IMR-90 (cell line): ENCODE results near the gene CD7. TPM values are rescaled to one million over a fixed set of nuclear protein-coding genes. Genes with fewer than 3 reads are reported as not detected.

Experiments used
- ATAC-seq: fragments of 200-7000 bp; cut with Tn5 transposase; 2 replicates; pipeline ENCODE4 v1.9.1; 2020; ENCODE audit warnings: low read depth, mild to moderate bottlenecking, moderate library complexity
- BruUV-seq: library from RNA; stranded (reverse); fragments of 400-500 nt; replicated peaks from 2 replicates; lab custom pipeline; 2021; lab: Mats Ljungman, UMichigan
- CTCF ChIA-PET: fragments of 300-600 bp; formaldehyde crosslinking; extraction: SDS; loops from one replicate; lab custom pipeline; 2021; ENCODE audit warnings: antibody characterized with exemption; lab: Yijun Ruan, JAX
- POLR2A ChIA-PET: fragments of 300-600 bp; sonication (Branson Sonifier 250); formaldehyde crosslinking; loops from one replicate; lab custom pipeline; 2022; ENCODE audit warnings: antibody characterized with exemption; ENCODE audit not compliant: unreplicated experiment; lab: Charles Lee
- DNase-seq: peaks from one replicate; pipeline ENCODE4 v3.0.0; 2013
- H2AFZ ChIP-seq: replicated peaks from 2 replicates; pipeline ENCODE3; 2013; ENCODE audit warnings: low read length, mild to moderate bottlenecking; ENCODE audit not compliant: poor library complexity
- H2AK5ac ChIP-seq: 2 replicates; pipeline ENCODE4 v1.6.1; 2013; ENCODE audit warnings: low read depth, low read length, inconsistent platforms
- H2AK9ac ChIP-seq: replicated peaks from 2 replicates; pipeline ENCODE3; 2013; ENCODE audit warnings: mild to moderate bottlenecking, low read depth, low read length, moderate library complexity; ENCODE audit not compliant: poor library complexity
- H2BK120ac ChIP-seq: 2 replicates; pipeline ENCODE4 v1.6.1; 2013; ENCODE audit warnings: low read depth, low read length, inconsistent platforms
- H2BK15ac ChIP-seq: 3 replicates; pipeline ENCODE4 v1.6.1; 2013; ENCODE audit warnings: low read depth, low read length, inconsistent platforms
- H2BK20ac ChIP-seq: 2 replicates; pipeline ENCODE4 v1.6.1; 2013; ENCODE audit warnings: low read depth, mild to moderate bottlenecking, inconsistent platforms, low read length, moderate library complexity
- H2BK5ac ChIP-seq: 2 replicates; pipeline ENCODE4 v1.6.1; 2013; ENCODE audit warnings: mild to moderate bottlenecking, low read depth, low read length, inconsistent platforms; ENCODE audit not compliant: poor library complexity, severe bottlenecking
- H3K14ac ChIP-seq: replicated peaks from 2 replicates; pipeline ENCODE4 v1.6.1; 2013; ENCODE audit warnings: low read depth, low read length, inconsistent platforms
- H3K18ac ChIP-seq: 2 replicates; pipeline ENCODE4 v1.6.1; 2013; ENCODE audit warnings: low read depth, low read length, control low read depth
- H3K23ac ChIP-seq: 2 replicates; pipeline ENCODE4 v1.6.1; 2013; ENCODE audit warnings: low read depth, low read length, inconsistent platforms
- H3K27ac ChIP-seq: 2 replicates; pipeline ENCODE4 v1.5.1; 2013; ENCODE audit warnings: mild to moderate bottlenecking, control low read depth, low read length; ENCODE audit not compliant: insufficient read depth
- H3K27me3 ChIP-seq: 2 replicates; pipeline ENCODE4 v1.6.1; 2013; ENCODE audit warnings: low read length; ENCODE audit not compliant: control insufficient read depth, insufficient read depth
- H3K36me3 ChIP-seq: 2 replicates; pipeline ENCODE4 v1.6.1; 2013; ENCODE audit warnings: low read length, mixed read lengths; ENCODE audit not compliant: control insufficient read depth, insufficient read depth
- H3K4ac ChIP-seq: 2 replicates; pipeline ENCODE4 v1.6.1; 2013; ENCODE audit warnings: low read depth, low read length, inconsistent platforms
- H3K4me1 ChIP-seq: 2 replicates; pipeline ENCODE4 v1.6.1; 2013; ENCODE audit warnings: low read length, mixed read lengths; ENCODE audit not compliant: control insufficient read depth, insufficient read depth
- H3K4me2 ChIP-seq: 2 replicates; pipeline ENCODE4 v1.6.1; 2013; ENCODE audit warnings: low read depth, mild to moderate bottlenecking, control low read depth, low read length, moderate library complexity
- H3K4me3 ChIP-seq: 2 replicates; pipeline ENCODE4 v1.5.1; 2013; ENCODE audit warnings: low read depth, mild to moderate bottlenecking, control low read depth, low read length, moderate library complexity; ENCODE audit not compliant: insufficient read depth
- H3K56ac ChIP-seq: 2 replicates; pipeline ENCODE4 v1.6.1; 2013; ENCODE audit warnings: low read length, inconsistent platforms; ENCODE audit not compliant: insufficient read depth; ENCODE audit errors: extremely low read depth
- H3K79me1 ChIP-seq, 2 experiments: 2 replicates each; pipeline ENCODE4 v1.6.1; 2013; ENCODE audit warnings: low read length in 2 of 2, inconsistent platforms in 1 of 2, low read depth in 1 of 2
- H3K9ac ChIP-seq: 2 replicates; pipeline ENCODE4 v1.6.1; 2013; ENCODE audit warnings: low read depth, low read length, control low read depth
- H3K9me1 ChIP-seq: 2 replicates; pipeline ENCODE4 v1.6.1; 2013; ENCODE audit warnings: low read length, inconsistent platforms; ENCODE audit not compliant: insufficient read depth
- H3K9me3 ChIP-seq: 2 replicates; pipeline ENCODE4 v1.6.1; 2013; ENCODE audit warnings: low read length; ENCODE audit not compliant: control insufficient read depth, insufficient read depth
- H4K20me1 ChIP-seq: 2 replicates; pipeline ENCODE4 v1.6.1; 2013; ENCODE audit warnings: low read length, inconsistent platforms; ENCODE audit not compliant: insufficient read depth
- H4K5ac ChIP-seq: 2 replicates; pipeline ENCODE4 v1.6.1; 2013; ENCODE audit warnings: mild to moderate bottlenecking, low read depth, low read length, control low read depth
- H4K8ac ChIP-seq, 2 experiments: 2 replicates each; pipeline ENCODE4 v1.6.1; 2013; ENCODE audit warnings: low read depth in 2 of 2, low read length in 2 of 2, control low read depth in 1 of 2, inconsistent platforms in 1 of 2
- H4K91ac ChIP-seq: 2 replicates; pipeline ENCODE4 v1.6.1; 2013; ENCODE audit warnings: low read depth, low read length, inconsistent platforms; ENCODE audit not compliant: insufficient read depth
- BHLHE40 ChIP-seq: fragments of 150-350 bp; IDR thresholded peaks from 2 replicates; pipeline ENCODE4 v1.6.1; 2016; ENCODE audit warnings: mild to moderate bottlenecking, low read depth, low read length
- CEBPB ChIP-seq: IDR thresholded peaks from 2 replicates; pipeline ENCODE4 v1.6.1; 2012; ENCODE audit warnings: low read depth, low read length, improper control_type of control experiment
- CHD1 ChIP-seq: IDR thresholded peaks from 2 replicates; pipeline ENCODE4 v1.6.1; 2012; ENCODE audit warnings: low read depth, low read length, improper control_type of control experiment
- CTCF ChIP-seq: conservative IDR thresholded peaks from 2 replicates; pipeline ENCODE4 v1.5.1; 2012; ENCODE audit warnings: mild to moderate bottlenecking, low read depth, low read length, improper control_type of control experiment
- ELK1 ChIP-seq: fragments of 150-350 bp; IDR thresholded peaks from 2 replicates; pipeline ENCODE4 v1.6.1; 2016; ENCODE audit warnings: low read depth, mild to moderate bottlenecking, low read length, moderate library complexity, borderline replicate concordance
- MAFK ChIP-seq: IDR thresholded peaks from 2 replicates; pipeline ENCODE4 v1.6.1; 2012; ENCODE audit warnings: low read depth, low read length, improper control_type of control experiment
- MXI1 ChIP-seq: IDR thresholded peaks from 2 replicates; pipeline ENCODE4 v1.6.1; 2012; ENCODE audit warnings: low read depth, mild to moderate bottlenecking, low read length, moderate library complexity, borderline replicate concordance
- POLR2A ChIP-seq: IDR thresholded peaks from 2 replicates; pipeline ENCODE4 v1.6.1; 2012; ENCODE audit warnings: mild to moderate bottlenecking, low read depth, low read length
- RAD21 ChIP-seq: IDR thresholded peaks from 2 replicates; pipeline ENCODE4 v1.6.1; 2012; ENCODE audit warnings: low read length, improper control_type of control experiment
- RCOR1 ChIP-seq: IDR thresholded peaks from 2 replicates; pipeline ENCODE4 v1.6.1; 2012; ENCODE audit warnings: mild to moderate bottlenecking, low read length, improper control_type of control experiment; ENCODE audit not compliant: insufficient replicate concordance
- RFX5 ChIP-seq: IDR thresholded peaks from 2 replicates; pipeline ENCODE4 v1.8.0; 2012; ENCODE audit warnings: low read depth, mild to moderate bottlenecking, low read length, moderate library complexity
- SMC3 ChIP-seq: fragments of 150-350 bp; IDR thresholded peaks from 2 replicates; pipeline ENCODE4 v1.6.1; 2016; ENCODE audit warnings: low read depth, mild to moderate bottlenecking, antibody characterized with exemption, low read length, moderate library complexity
- USF2 ChIP-seq: fragments of 150-350 bp; IDR thresholded peaks from 2 replicates; pipeline ENCODE4 v1.6.1; 2017; ENCODE audit warnings: mild to moderate bottlenecking, antibody characterized with exemption, low read length, low read depth
- WGBS, 2 experiments: methylation state at CpG; one replicate each; pipeline versions ENCODE4 v1.1.5 to v1.1.7; 2013; ENCODE audit warnings: missing lambda C conversion rate in 2 of 2; ENCODE audit not compliant: insufficient read length in 1 of 2; ENCODE audit errors: extremely low coverage in 2 of 2; 5-methylcytosine and 5-hydroxymethylcytosine counted together
- dilution Hi-C: fragments of 300-500 bp; cut with HindIII; formaldehyde crosslinking; loops from one replicate; pipeline ENCODE4 v1.14.3; 2018; ENCODE audit warnings: low sequenced_read_pairs; ENCODE audit not compliant: unreplicated experiment
- in situ Hi-C: fragments of 300-500 bp; cut with MboI; formaldehyde crosslinking; loops from 3 replicates; pipeline ENCODE4 v1.14.3; 2019; ENCODE audit warnings: low sequenced_read_pairs, inconsistent platforms, mixed read lengths
- intact Hi-C: fragments of 100-400 bp; cut with micrococcal nuclease; formaldehyde crosslinking; loops from 2 replicates; pipeline ENCODE4 v1.10.0; 2022
- polyA plus RNA-seq, 3 experiments: library from polyadenylated mRNA; depleted of rRNA; stranded (reverse); fragments of >200 nt; gene quantifications; 2 replicates each; pipeline ENCODE4 v1.2.3, GENCODE V29; 2012; ENCODE audit warnings: low replicate concordance in 1 of 3
- total RNA-seq: library from RNA; depleted of rRNA; stranded (reverse); fragments of >200 nt; gene quantifications from 2 replicates; pipeline ENCODE4 v1.2.3, GENCODE V29; 2012

Gene CD7
- total and polyA plus RNA-seq, 2 of the 4 experiments (the other 2 are of a cell fraction) = not detected

- Histone ChIP-seq H3K4me3 (no peak overlapping the region), H3K9me3 (no peaks in the 10 kb centered on the region), H2BK15ac (no peak overlapping the region), H3K79me1 (no peaks in the 10 kb centered on the region), H2BK5ac (no peak overlapping the region), H3K27me3 (peaks cover 10% of the 10 kb centered on the region; the same call in 1 of the 2 replicates), H2AFZ (peak overlapping the region; percentile 35), H3K27ac (no peak overlapping the region), H2BK120ac (no peak overlapping the region), H3K14ac (no peak overlapping the region), H3K9ac (no peak overlapping the region), H4K20me1 (no peaks in the 10 kb centered on the region; the same call in 1 of the 2 replicates), H3K23ac (no peak overlapping the region), H4K5ac (no peak overlapping the region), H2AK9ac (no peak overlapping the region), H3K56ac (no peak overlapping the region), H3K4me1 (no peaks in the 10 kb centered on the region), H2BK20ac (no peak overlapping the region), H3K18ac (no peak overlapping the region), H4K8ac (no peak overlapping the region), H3K4me2 (peak overlapping the region; percentile 47; the same call in 1 of the 2 replicates), H4K91ac (no peak overlapping the region), H2AK5ac (no peak overlapping the region), H3K4ac (no peak overlapping the region), H3K36me3 (no peaks in the 10 kb centered on the region), H3K9me1 (peaks cover 7% of the 10 kb centered on the region; the same call in 1 of the 2 replicates)
- intact Hi-C loops = loop anchor here (5.0 to 10.0 kb wide), 3 partner anchors 54 to 286 kb away; partner anchors contain the start of genes DCXR and RAC3
- CTCF ChIA-PET = interaction anchor here (0.7 kb wide), 1 partner anchor 15 kb away, joined by 3 read pairs; no protein-coding TSS in a partner anchor
- dilution Hi-C loops = no loop called here
- BruUV-seq = no TSS peak
- in situ Hi-C loops = no loop called here
- 61% methylated on average over 17 of the region's 65 CpGs; no CpG with 5 or more reads in 1 of the 2 experiments for WGBS, 2 experiments
- POLR2A ChIA-PET = no interaction called here
- DNase-seq (no peak), ATAC-seq (peak; percentile 80)
- TF ChIP-seq BHLHE40 (no peak), MXI1 (no peak), RCOR1 (no peak), MAFK (no peak), CHD1 (no peak), CTCF (peak; percentile 66), RAD21 (peak; percentile 70), ELK1 (no peak), RFX5 (no peak), CEBPB (no peak), SMC3 (peak; percentile 59), USF2 (no peak), POLR2A (no peak)
Measured at GRCh38 chr17:82320956-82321927, 3.8 kb upstream of the CD7 start.
